Stimulated activated CD4-positive, alpha-beta T cell treated with anti-CD3 and anti-CD28 coated beads, Interleukin-4, amount 100 ng/mL, for 24 hours (primary cell): ENCODE measurements around the gene RPP30.

ENCODE experiments used
- DNase-seq: peaks from one replicate; pipeline ENCODE4 v3.0.0-alpha.2; 2020

Gene RPP30

DNA sequence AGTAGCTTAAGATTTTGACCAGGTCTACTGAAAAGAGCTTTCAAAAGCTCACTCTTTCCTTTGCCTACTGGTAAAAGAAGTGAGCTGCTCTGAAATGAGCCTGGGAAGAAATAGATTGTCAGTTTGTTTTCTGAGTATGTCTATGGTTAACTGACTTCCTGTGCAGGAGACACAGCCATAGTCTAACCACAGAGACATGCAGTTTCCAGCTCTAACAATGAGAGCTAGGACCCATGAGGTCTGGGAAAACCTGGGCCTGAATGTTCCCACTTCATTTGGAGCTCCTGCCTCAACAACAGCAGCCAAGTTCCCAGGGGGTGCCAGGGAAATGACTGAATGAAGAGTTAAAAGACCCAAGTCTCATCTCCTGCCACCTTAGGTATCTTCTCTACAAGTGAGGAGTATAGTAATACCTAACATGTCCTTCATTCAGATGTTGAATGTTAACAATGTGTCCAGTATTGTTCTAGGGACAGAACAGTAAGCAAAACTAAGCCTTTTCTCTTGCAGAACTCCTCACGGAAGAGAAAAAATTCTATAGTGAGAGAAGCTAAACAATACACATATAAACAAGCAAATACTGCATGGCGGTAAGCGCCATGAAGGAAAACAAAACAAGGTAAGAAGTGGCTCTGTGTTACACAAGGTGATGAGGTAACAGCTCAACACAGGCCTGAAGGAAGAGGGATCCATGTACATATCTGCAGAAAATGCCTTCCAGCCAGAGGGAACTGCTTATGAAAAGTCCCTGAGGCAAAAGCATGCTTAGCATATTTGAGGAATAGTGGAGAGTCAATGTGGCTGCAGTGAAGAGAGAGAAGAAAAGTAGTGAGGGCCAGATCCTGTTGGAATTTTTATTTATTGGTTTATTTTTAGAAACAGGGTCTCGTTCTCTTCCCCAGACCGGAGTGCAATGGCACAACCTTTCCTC is 75.5 kb downstream of the RPP30 start:
- DNase-seq = no peak
